RWPE1 (cell line): ENCODE measurements around the gene NKX6-1.
A peak's percentile ranks its signal among the peaks of the same experiment; 100 is the strongest.

ENCODE experiments used
- CTCF ChIA-PET: fragments of 350-600 bp; sonication (Branson Sonifier 250); formaldehyde crosslinking; extraction: SDS; loops from one replicate; lab custom pipeline; 2021; lab: Yijun Ruan, JAX
- POLR2A ChIA-PET: fragments of 400-600 bp; formaldehyde crosslinking; extraction: SDS; loops from one replicate; lab custom pipeline; 2020; ENCODE audit warnings: antibody characterized with exemption; ENCODE audit not compliant: low non-redundant PET; lab: Yijun Ruan, JAX
- DNase-seq: peaks from one replicate; pipeline ENCODE4 v3.0.0; 2012; ENCODE audit warnings: low spot score
- H3K27ac ChIP-seq: fragments of 450-650 bp; 2 replicates; pipeline ENCODE4 v1.5.1; 2017
- TF ChIP-seq, protein P1 (sequence below): fragments of 450-650 bp; conservative IDR thresholded peaks from 2 replicates; pipeline ENCODE4 v1.5.1; 2017; ENCODE audit warnings: low read depth, mild to moderate bottlenecking

NKX6-1 gene

GRCh38 chr4:84507941-84508340 lies 8.8 kb upstream of the NKX6-1 start:
- POLR2A ChIA-PET = no interaction called here
- CTCF ChIA-PET = no interaction called here
- TF ChIP-seq, protein P1, sequence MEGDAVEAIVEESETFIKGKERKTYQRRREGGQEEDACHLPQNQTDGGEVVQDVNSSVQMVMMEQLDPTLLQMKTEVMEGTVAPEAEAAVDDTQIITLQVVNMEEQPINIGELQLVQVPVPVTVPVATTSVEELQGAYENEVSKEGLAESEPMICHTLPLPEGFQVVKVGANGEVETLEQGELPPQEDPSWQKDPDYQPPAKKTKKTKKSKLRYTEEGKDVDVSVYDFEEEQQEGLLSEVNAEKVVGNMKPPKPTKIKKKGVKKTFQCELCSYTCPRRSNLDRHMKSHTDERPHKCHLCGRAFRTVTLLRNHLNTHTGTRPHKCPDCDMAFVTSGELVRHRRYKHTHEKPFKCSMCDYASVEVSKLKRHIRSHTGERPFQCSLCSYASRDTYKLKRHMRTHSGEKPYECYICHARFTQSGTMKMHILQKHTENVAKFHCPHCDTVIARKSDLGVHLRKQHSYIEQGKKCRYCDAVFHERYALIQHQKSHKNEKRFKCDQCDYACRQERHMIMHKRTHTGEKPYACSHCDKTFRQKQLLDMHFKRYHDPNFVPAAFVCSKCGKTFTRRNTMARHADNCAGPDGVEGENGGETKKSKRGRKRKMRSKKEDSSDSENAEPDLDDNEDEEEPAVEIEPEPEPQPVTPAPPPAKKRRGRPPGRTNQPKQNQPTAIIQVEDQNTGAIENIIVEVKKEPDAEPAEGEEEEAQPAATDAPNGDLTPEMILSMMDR = no peak
- DNase-seq = no peak
- no peak overlapping the region for H3K27ac ChIP-seq

- TF ChIP-seq, protein P1 = no peak
- CTCF ChIA-PET = interaction anchor here (0.6 kb wide), 1 partner anchor 24 kb away, joined by 4 read pairs; no protein-coding TSS in a partner anchor
- H3K27ac ChIP-seq = no peak overlapping the region
- no peak for DNase-seq
- POLR2A ChIA-PET = no interaction called here
These were observed 5.7 kb upstream of the NKX6-1 start for GRCh38 chr4:84504821-84505220.

DNA sequence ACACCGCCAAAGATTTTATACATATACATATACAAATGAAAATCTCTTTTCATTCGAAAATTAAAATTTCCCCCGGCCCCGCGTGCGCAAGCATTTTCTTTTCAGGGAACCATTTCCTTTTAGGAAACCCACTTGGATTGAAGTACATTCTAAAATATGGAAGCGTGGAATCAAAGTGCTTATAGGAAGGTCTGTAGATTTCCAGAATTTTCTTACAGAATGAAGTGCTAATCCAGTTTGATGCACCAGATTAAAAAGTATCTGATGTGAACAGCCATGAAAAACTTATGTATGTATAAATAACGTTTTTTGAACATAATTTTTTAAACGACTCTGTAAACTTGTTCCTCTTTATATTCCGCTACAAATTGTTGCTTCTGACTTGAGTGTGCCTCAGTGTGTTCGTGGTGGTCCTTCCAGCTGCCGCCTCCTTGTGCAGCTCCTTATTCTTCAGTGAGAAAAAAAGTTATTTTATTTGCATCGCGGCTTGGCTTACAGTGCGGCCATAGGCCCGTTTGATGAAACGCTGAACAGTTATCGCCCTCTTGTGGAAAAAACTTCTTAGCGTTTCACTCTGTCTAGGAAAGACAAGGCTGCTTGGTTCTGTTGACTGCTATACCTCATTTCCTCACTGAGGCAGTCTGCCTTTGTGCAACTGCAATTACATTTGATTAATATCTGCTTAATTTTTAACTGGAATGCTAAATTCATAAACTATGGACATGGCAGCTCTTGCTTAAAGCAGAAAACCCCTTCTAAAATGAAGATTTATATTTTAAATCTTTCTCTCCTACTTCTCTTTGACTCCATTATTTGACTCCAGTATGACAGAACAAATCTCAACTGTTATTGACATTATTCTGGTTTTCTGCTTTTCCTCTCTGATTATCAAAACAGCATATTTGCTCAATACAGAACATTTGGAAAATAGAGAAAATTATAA lies 4.7 kb upstream of the NKX6-1 start:
- TF ChIP-seq, protein P1 = peak; percentile 79
- peak; percentile 75 for DNase-seq
- ChIA-PET POLR2A (no interaction called here), CTCF (interaction anchor here (0.5 to 0.9 kb wide), 12 partner anchors 12 to 1065 kb away, joined by 3 to 7 read pairs (median 4); no protein-coding TSS in a partner anchor)
- H3K27ac ChIP-seq = no peak overlapping the region

- DNase-seq = no peak
- TF ChIP-seq, protein P1 = no peak
- POLR2A ChIA-PET = no interaction called here
- no peak overlapping the region for H3K27ac ChIP-seq
- CTCF ChIA-PET = no interaction called here
These were observed 3.9 kb upstream of the NKX6-1 start for GRCh38 chr4:84502955-84503373.

GRCh38 chr4:84502333-84502954 lies 3.4 kb upstream of the NKX6-1 start:
- TF ChIP-seq, protein P1 = no peak
- H3K27ac ChIP-seq = no peak overlapping the region
- no peak for DNase-seq
- POLR2A ChIA-PET = no interaction called here
- CTCF ChIA-PET = interaction anchor here (0.7 kb wide), 1 partner anchor 56 kb away, joined by 3 read pairs; no protein-coding TSS in a partner anchor

GRCh38 chr4:84501721-84502267 lies 2.7 kb upstream of the NKX6-1 start:
- no peak overlapping the region for H3K27ac ChIP-seq
- TF ChIP-seq, protein P1 = no peak
- ChIA-PET CTCF (interaction anchor here (0.7 kb wide), 1 partner anchor 57 kb away, joined by 3 read pairs; no protein-coding TSS in a partner anchor), POLR2A (no interaction called here)
- no peak for DNase-seq
